ENCODE results near the gene DENND1A.

The DENND1A gene

DNA sequence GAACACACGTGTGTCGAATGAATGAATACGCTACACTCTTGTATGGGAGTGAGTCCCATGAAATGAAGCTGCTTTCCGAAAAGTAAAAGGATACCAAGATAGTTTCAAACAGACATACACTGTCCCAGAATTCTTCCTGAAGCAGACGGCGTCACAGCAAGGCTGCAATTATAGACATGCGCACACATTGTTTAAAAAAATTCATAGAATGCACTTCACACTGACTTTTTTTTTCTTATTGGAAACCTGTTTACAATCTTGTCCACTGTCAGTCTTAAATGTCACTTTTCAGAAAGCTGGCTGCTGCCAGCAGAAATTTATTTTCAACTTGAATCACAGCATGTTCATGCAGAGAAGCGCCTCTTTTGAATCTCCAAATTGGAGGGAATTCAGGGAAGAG is 449.1 kb downstream of the DENND1A start:
- DNase-seq, result no peak

DNA sequence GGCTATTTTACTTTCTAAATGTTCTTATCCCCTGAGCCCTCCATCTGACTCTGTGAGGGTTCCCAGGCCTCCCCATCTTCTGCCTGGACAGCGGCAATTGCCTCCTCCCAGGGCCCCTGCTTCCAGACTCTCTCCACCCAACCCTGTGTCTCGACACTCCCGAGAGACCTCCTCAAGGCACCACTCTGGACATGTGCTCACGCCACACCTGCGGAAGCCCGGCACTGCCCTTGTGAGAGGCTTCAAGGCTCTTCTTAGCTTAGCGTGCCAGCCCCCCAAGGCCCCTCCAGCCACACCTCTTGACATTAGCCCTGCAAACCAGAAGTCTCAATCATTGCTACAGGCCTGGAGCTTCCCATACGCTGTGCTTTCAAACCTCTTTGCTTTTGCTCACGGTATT is 449.8 kb downstream of the DENND1A start:
- DNase-seq, result no peak

DNA sequence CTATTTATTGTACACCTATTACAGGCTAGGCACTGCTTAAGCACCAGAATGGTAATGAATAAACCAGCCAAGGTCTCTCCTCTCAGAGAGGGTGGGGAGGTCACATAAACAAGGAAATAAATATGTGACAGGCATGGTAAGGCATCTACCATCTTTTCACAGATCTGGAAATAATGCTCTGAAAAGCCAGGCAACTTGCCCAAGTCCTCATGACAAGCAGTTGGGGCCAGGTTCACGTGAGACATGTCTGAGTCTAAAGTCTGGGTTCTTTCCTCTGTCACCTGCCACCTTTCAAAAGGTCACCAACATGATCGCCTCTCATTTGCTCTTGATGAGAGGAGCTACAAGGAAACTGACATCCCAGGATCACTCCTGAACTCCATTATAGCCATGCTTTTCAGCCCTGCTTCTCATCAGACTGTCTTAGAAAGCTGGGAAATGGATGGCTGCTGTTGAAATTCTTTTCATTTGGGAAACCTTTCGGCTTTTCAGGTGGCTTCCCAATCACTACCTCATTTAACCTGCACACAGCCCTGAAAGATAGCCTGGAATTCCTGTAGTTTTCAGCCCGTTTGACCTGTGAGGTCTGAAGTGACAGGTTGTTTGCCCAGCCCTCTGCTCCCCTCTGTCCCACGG is 450.8 kb downstream of the DENND1A start:
- DNase-seq, result no peak

DNA sequence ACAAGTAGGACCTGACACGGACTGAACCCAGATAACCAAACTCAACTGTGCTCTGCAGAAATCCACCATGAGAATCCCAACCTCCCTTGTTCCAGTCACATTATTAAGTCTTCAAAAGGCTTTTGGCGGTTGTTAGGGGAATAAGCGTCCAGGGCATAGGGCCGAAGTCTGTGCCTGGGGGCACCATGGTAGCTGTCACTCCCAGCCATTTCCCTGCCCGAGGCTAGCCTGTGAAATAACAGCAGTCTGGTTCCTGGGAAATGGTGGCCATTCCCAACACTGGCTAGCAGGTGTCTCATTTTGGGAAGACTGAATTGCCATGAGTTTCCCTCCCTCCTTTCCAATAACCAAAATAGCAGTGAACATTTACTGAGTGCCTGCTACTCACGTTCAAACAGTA is 451.8 kb downstream of the DENND1A start:
- no peak for DNase-seq

DNA sequence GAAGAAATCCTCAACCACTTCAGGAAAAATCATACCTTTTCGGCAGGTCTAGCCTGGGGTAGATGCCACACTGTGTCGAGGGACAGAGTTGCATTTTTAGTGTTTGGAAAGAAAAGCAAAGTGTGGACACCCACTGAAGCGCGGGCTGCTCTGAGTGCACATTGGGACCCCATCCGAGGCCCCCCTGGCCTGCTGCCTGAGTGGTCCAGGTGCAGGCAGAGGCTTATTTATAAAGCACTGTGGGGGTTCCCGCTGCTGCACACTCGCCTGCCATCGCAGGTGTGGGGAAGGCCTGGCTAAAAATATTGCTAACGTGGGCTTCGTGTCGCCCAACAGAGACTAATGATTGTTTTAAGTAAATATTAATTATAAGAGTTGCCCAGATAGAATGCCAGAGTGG is 454.5 kb downstream of the DENND1A start:
- DNase-seq, result no peak

DNA sequence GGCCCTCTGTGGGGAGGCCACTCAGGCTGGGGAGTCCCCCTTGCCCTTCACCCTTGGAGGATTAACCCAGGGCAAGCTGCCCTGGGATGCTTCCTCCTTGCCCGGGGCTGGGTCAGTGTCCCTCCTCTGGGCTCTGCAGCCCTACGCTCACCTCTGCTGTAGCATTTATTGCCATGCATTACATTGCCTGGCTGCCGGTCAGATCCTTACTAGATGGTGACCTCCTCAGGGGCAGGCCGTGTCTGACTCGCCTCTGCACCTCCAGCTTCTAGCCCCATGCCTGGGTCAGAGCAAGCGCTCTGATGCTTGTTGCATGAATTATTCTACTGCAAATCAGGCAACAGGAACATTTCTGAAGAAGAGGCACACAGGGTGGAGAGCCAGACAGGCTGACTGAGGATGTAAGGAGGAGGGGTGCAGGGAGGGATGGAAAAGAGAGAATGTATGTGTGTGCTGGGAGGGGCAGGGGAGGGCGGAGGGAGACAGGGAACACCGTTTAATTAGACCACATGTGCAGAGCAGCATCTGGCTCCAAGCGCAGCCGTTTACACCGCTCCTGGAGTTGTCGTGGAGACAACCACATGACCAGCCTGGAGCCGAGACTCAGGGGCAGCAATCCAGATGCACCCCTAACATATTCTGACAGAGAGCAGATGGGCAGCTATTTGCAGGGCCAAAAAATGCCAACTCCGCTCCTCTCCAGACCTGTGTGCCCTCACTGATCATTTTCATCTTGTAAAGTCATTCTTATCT is 456.9 kb downstream of the DENND1A start:
- DNase-seq, result no peak

DNA sequence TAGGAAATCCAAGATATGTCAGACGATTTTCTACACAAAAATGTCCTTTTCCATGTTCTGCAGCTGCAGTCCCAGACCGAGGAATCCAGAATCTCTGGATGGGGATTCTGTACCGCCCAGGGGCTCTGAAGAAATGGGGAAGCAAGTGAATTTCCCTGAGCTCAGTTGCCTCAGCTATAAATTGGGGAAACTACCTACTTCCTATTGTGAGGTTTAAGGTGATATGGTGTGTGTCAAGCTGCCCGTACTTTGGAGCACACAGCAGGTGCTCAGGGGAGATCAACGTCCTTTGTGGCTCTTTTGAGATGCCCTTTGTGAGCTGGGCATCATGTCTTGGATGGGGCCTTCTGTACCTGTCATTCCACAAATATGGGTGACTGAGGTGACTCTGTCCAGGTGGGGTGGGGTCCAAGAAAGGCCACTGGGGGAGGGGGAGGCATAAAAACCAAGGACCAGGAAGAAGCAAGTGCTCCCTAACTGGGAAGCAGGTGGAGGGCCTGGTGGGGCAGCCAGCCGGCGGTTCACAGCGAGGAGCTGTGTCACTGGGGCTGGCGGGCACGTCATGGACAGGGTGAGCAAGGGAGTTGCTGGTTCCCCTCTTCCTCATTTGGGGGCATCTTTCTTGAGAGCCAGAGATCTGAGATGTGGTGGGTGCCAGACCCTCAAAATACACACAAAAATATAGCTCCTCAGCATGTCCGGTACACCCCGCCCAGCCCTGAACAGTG is 457.9 kb downstream of the DENND1A start:
- DNase-seq, result no peak

DNA sequence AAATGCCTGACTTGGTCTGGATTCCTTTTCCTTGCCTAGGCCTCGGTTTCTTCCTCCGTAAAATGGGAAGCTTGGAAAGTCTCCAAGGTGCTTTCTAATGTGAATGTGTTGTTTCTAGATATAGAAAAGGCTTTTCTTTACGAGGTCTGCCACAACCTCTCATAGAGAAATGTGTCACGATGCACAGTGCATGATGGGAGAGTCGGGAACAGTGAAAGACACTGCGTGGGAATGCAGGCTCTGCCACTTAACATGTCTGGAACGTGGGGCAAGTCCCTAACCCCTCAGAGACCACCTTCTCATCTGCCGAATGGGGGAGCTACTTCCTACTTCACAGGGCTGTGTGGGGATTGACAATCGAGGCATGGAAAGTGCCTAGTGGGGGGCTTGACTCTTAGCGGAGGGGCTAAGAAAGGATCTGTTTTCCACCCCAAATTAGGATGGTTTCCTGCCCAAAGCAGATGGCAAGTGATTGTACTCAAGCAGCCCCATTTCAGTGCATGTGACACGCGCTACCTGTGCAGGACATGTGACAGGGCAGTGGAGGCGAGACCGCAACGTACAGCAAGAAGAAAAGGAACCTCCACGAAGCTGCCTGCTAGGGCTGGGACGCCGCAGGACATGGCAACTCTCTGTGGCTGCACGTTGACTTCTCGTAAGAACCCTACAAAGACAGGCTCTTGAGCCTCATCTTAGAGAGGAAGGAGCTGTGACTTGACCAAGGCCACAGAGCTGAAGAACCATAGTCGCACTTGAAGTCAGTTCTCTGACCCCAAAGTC is 458.7 kb downstream of the DENND1A start:
- no peak for DNase-seq

DNA sequence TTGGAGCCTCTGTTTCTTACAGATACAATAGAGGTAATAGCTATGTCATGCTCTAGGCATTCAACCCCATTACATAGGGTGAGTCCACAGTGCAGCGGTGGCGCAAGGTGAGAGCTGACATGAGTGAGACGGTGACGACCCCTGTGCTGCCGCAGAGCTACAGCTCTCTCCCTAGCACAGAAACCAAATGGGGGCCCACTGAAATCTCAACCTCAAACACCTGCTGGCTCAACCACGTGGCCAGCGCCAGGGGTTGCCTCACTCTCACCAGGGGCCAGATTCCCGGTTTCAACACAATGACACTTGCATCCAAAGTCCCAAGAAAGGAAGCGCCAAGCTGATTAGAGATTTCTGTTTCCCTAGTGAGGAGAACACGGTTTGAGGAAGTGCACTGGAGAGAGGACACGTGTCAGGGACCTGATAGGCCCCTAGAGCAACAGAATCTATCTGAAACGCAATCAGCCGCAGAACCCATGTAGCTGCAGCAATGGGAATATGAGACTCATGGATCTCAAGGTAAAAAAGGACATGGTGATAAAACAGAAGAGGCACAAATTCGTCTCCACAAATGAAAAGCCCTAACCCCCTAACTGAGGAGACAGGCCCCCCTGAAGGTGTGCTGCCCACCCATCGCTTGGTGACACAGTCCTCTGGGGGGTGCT is 459.7 kb downstream of the DENND1A start:
- DNase-seq, result no peak

DNA sequence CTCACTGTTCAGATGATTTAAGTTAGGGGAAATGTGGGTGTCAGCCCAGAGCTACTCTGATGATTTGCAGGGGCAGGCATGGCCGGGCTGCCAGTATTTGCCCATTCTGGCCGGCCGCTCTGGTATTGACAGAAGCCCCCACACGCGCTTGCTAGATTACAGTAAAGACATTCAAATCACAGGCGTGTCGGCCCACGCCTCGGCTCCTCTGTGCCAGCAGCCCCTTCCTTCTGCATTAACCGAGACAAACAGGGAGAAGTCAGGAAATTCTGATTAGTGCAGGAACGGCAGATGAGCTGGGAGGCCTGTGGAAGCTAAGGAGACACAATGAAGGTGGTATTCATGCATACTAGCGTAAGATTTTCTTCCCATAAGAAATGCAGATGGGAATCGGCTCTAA is 460.6 kb downstream of the DENND1A start:
- DNase-seq, result no peak

DNA sequence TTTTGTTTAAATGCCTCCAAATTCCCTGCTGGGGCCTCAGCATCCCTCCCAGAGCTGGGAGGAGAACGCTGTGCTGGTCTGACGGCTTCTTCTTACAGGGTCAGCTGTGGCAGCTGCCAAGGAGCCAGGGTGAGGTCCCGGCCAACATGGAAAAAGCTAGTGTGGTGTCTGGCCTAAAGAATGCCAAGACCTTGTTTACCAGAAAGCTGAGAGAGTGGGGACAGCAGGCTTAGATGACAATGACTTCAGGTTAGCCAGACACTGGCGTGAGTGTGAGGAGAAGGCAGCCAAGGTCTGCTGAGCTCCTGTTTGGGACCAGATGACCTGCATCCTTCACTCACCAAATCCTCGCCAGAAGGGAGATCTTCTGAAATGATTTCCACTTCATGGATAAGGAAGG is 461.4 kb downstream of the DENND1A start:
- no peak for DNase-seq

DNA sequence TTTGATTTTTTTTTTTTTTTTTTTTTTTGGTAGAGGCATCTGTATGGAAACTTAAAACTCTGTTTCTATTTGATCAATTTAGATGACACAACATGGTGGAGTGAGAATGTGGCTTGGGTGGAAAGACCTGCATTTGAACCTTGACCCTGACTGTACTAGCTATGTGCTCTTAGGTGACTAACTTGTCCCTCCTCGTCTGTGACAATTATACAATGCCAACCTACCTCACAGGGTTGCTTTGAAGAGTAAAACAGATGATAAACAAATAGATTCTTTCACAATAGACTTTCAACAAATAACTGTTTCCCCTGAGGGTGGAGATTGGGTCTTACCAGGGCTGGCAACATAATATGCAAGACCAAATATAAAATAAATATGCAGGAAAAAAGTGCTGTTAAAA is 464.6 kb downstream of the DENND1A start:
- DNase-seq, result no peak

DNA sequence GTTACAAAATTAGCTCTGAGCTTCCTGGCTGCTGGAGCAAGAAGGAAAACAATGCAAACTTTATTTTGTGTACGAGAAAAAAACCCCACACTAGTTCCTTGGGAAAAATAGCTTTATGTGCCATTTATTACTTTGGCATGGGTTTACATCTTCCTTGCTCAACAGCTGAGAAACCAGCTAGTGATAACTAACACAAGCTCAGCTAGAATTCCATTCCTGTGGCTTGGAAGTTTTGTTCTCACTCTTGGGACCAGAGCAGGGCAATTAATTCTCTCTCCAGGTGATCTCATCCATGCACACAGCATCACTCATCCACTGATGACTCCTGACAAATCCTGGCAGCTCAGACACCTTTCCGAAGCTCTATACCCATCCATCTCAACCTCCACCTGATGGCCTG is 469.8 kb downstream of the DENND1A start:
- DNase-seq, result no peak

DNA sequence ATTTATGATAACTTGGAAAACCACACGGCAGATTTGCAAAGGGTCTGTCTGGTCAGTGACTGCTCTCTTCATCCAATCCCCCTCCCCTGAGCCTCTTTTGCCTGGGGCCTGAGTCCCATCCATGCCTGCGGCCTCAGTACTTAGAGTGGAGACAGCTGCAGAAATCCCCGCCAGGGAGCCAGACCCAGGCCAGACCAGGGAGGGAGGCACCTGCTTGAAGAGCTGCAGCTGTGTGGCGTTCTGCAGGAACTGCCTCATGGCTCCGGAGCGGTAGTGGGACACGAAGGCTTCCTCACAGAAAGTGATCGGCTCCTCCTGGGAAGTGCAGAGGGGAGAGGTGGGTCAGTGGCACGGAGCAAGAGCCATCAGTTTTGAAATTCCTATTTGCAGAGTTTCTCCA is 472.3 kb downstream of the DENND1A start:
- DNase-seq, result no peak

DNA sequence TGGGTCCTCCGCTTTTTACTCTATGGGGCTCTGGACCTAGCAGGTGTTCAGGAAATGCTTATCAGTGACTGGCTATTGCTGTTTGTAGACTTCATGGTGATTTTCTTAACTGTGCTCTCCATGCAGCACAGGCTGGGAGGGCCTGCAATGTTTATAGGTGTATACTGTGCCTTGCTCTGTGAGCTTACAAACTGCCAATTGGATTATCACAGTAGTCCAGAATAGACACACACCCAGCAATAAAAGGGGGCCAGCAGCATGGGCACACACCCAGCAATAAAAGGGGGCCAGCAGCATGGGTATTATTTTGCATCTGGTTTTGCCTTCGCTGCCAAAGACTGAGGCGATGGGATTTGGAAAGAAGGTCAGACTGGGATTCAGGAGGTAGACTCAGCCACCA is 473.9 kb downstream of the DENND1A start:
- DNase-seq, result no peak

DNA sequence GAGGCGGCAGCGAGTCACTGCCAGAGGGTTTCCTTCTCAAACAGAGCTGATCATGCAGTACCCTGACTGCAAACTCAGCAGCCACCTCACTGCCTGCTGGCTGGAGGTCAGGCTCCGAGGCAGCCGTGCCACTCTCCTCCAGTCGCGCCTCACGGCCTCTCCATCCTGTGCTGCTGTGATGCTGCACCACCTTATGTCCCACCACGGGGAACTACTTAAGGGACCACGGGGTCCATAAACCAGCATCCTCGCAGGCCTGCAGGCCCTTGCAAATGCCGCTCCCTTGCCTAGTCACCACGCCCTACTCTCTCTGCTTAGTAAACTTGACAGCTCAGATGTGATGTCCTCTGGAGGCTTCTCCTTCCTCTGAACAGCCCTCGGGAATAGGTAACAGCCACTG is 474.7 kb downstream of the DENND1A start:
- DNase-seq, result no peak

DNA sequence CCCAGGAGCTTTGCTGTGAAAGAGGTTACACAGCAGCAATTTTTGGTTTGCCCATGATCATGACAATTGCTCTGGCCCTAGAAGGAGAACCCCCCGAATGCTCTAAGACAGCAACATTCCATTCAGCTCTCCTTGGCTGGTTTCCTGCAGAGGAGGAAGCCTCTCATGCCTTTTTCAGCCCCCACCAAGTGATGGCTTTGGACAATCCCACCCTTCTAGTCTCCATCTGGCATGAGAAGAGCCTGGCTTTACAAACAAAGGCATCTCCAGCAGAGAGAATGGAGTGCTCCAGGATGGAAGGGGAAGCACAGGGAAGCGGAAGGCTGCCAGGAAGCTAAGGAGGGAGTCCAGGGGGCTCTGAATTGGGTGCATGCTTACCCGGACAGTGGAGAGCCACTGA is 475.6 kb downstream of the DENND1A start:
- no peak for DNase-seq

DNA sequence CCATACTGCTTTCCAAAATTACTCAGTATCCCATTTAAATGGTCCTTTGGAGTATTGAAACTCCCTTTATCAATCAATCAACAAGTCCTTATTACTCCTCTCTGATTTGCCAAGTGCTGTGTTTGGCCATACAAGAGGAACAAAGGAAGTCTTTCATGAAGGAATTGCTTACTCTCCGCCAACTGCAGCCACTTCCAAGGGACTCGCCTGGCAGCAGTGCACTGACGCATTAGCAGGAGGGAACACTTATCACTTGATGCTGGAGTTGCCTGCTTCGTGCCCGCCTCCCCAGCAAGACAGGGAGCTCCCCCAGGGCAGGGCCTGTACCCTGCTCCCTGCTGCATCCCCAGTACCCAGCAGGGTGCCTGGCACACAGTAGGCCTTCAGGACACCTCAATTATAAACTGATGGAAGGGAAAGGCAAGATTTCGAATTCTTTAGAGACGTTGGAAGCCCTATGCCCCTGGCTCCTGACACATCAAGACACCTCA is 476.1 kb downstream of the DENND1A start:
- DNase-seq, result no peak

DNA sequence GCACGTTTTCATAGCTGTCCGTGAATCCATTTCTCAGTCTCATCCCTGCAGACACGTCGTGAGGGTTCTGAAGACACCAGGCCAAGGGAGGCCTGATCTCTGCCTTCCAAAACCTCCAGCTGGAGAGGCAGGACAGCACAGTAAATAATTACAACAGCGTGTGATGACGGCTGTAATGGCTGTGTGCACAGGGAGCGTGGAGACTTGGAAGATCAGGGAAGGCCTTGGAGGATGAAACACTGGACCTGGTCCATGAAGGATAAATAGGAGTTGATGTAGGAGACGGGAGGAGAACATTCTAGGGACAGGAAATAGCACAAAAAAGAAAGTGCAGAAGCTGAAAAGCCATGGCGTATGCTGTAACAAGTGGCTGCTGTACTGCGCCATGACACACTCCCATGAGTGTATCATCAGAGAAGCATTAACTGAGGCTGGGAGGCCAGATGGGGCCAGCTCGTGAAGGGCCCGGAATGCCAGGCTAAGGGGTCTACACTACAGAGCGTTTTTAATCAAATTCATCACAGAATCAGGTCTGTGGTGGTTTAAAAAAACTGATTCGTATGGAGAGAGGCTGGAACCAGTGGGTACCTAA is 476.8 kb downstream of the DENND1A start:
- no peak for DNase-seq

DNA sequence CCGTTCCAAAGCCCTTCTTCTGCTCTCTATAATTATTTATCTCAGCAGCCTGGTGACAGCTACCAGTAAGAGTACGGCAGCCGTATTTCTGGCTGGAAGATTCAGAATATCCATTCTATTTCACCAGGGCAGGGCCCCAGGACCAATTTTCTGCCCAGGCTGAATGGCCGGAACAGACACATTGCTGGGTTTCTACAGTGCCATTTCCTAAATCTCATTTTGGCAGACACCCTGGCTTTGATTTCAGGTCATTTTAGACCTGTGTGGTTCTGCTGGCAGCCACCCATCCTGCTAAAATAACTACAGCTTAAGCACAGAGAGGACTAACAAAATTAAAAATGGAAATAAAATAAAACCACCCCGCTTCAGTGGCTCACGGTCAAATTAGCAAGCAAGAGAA is 478.9 kb downstream of the DENND1A start:
- DNase-seq, result no peak

DNA sequence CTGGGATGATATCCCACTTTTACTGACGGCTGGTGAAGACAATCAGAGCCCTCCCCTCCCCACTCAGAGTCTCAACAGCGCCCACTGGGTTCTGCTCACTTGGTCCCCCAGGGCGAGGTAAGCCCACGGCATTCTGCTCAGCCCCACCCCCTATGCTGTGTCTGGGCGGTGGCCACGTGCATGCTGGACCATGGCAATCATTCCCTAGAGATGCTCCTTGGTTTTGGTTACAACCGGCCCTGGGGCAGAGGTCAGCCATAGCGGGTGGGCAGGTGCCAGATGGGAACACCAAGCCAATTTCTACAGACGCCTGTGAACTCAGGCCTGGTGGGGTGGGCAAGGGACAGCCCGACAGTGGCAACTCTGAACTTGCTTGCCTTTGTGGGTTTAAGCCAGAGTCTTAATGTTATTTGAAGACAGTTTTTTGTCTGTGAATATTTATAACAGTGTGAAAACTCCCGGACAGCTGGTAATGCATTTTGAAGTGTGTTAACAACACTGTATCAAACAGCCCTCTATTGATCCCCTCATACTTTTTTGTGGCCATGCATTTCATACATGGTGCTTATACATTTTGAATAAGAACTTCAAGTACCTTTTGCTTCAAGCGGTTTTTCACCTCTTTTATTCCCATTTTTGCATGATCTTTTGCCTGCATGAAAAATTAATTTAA is 479.7 kb downstream of the DENND1A start:
- DNase-seq, result no peak
